GM18867 (cell line): Measurements from ENCODE around the gene SPOCD1.

ENCODE experiments used
- ATAC-seq: cut with Tn5 transposase; IDR thresholded peaks from one replicate; pipeline ENCODE4 v1.9.1; 2021; ENCODE audit warnings: mild to moderate bottlenecking, moderate library complexity; ENCODE audit not compliant: unreplicated experiment

The SPOCD1 gene

DNA sequence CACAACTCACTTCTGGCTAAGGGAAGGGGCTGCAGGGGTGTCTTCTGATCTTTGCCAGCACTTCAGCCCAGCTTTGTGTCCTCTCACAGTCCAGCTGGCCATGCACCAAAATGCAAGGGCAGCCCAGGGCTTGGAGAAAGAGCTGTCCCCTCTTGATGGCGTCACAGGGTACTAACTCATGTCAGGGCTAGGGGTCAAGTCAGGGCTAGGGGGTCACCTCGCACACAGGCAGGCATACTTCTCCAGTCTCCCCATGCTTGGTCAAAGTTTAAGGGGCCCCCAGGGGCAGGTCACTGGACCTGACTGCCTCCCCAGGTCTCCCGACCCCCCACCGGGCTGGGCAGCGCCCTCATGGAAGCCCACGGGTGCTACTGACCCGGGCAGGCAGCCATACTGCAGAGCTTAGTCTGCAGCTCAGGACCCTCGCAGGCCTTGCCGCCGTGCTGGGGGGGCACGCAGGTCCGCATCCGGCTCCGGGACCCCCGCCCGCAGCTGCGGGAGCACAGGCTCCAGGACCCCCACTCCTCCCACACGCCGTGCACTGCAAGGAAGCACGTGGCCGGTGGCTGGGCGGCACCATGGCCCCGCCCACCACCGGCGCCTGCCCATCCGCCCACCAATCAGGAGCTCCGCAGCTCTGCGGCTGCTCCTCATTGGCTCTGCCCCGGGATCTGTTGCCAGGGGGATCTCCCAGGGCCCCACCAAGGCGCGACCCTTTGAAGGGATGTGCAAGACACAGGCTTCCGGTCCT, 73.2 kb downstream of the SPOCD1 start:
- ATAC-seq = no peak
